ENCODE measurements around the gene CDCA8. TPM values are rescaled to one million over a fixed set of nuclear protein-coding genes. Genes with fewer than 3 reads are reported as not detected.
"Not testable (repeated sequence)": the region's sequence is repeated elsewhere in the genome, so short reads cannot be mapped to it uniquely, and the experiment has no call there.

CDCA8 gene
- total RNA-seq, 4 donors from 2014 or later, result 0.26 to 0.42 (median 0.40) TPM; not detected in 1

DNA sequence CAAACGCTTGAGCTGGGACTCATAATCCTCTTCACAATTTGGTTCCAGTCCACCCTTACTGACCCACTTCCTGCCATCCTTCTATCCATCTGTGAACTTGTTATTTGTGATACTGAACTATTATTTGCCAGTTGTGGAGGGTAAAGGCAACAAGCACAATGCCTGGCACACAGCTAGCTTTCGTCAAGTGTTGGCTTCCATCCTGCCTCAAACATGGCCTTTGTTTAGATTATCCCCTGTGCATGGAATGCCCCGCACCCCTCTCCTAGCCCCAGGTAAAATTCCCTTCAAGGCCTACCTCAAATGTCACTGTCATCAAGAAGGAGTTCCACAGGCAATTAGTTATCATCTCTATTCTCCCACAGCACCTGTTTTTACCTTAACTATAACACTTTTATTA lies 11.4 kb upstream of the CDCA8 start:
- 76% methylated on average over 3 of the region's 3 CpGs for WGBS
- Histone ChIP-seq H3K4me3 (no peak overlapping the region), H3K27ac (replicated peaks in 1 of 4) (no peak overlapping the region), H3K27me3 (no peaks in the 10 kb centered on the region), H3K9me3 (no peaks in the 10 kb centered on the region), H3K36me3 (peaks cover 25 to 55% (median 34%) of the 10 kb centered on the region in 4 donors), H3K4me1 (peaks cover 0 to 4% (median under 1%) of the 10 kb centered on the region in 4 donors)
- intact Hi-C loops (cut with DNase I), result loop anchor here (10.0 kb wide), 3 partner anchors 124 to 226 kb away; partner anchors contain the start of genes C1orf122, MEAF6 and YRDC
- TF ChIP-seq, protein P1, sequence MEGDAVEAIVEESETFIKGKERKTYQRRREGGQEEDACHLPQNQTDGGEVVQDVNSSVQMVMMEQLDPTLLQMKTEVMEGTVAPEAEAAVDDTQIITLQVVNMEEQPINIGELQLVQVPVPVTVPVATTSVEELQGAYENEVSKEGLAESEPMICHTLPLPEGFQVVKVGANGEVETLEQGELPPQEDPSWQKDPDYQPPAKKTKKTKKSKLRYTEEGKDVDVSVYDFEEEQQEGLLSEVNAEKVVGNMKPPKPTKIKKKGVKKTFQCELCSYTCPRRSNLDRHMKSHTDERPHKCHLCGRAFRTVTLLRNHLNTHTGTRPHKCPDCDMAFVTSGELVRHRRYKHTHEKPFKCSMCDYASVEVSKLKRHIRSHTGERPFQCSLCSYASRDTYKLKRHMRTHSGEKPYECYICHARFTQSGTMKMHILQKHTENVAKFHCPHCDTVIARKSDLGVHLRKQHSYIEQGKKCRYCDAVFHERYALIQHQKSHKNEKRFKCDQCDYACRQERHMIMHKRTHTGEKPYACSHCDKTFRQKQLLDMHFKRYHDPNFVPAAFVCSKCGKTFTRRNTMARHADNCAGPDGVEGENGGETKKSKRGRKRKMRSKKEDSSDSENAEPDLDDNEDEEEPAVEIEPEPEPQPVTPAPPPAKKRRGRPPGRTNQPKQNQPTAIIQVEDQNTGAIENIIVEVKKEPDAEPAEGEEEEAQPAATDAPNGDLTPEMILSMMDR (IDR thresholded peaks at IDR 0.05), result no peak
- no peak for TF ChIP-seq POLR2AphosphoS5 (IDR thresholded peaks at IDR 0.05)
- no peak for TF ChIP-seq POLR2A (IDR thresholded peaks at IDR 0.05; ENCODE audit: low read depth)
- TF ChIP-seq EP300 (IDR thresholded peaks at IDR 0.05), result no peak
- no peak for DNase-seq (ENCODE audit: extremely low spot score)

DNA sequence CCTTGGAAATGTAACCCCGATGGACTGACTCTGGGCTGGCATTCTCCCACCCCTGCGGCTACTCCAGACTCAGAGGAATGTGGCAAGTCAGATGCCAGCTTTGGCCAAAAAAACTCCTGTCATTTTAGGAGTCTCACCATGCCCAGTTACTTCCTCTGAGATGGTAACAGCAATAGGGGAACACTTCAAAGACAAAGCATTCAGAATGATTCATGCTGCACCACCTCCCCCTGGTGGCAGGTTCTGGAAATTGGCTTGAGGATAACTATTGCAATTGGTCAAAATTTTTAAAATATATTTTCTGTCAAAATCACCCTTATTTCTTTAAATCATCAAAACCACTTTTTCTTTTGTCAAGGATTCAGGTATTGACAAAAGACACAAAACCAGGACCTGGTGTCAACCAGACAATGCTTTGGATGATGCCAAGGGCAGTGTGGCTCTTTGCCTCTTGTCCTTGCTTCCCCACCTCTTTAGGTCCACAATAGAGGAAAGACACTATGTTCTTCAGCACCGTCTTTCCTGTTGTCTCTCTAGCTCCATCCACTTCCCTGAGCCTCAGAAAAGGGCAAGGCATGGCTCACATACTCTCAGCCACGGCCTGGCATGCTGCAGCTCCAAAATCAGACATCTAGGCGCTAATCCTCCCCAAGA lies 9.9 kb upstream of the CDCA8 start:
- Histone ChIP-seq H3K27ac (replicated peaks in 1 of 4) (no peak overlapping the region), H3K4me1 (peaks cover 0 to 3% (median 0%) of the 10 kb centered on the region in 4 donors), H3K9me3 (no peaks in the 10 kb centered on the region), H3K4me3 (no peak overlapping the region), H3K36me3 (peaks cover 32 to 70% (median 50%) of the 10 kb centered on the region in 4 donors), H3K27me3 (no peaks in the 10 kb centered on the region)
- 74% methylated on average over 5 of the region's 5 CpGs for WGBS
- intact Hi-C loops (cut with DNase I), result loop anchor here (2.0 to 10.0 kb wide), 4 partner anchors 82 to 228 kb away; partner anchors contain the start of genes C1orf122, MEAF6 and YRDC
- no peak for TF ChIP-seq POLR2A (IDR thresholded peaks at IDR 0.05; ENCODE audit: low read depth)
- TF ChIP-seq, protein P1 (IDR thresholded peaks at IDR 0.05), result peak; percentile 84 to 89 (median 87)
- DNase-seq (ENCODE audit: extremely low spot score), result peak; percentile 94

DNA sequence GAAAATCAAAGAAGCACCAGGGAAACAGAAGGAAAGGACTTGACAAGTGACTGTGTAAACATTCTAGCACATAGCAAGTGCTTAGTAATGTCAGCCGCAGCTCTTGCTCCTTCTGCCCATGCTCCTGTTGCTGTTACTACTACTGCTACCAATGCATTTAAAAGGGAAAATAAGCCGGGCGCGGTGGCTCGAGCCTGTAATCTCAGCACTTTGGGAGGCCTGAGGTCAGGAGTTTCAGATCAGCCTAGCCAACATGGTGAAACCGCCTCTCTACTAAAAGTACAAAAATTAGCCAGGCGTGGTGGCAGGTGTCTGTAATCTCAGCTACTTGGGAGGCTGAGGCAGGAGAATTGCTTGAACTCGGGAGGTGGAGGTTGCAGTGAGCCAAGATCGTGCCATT lies 8.1 kb upstream of the CDCA8 start:
- intact Hi-C loops (cut with DNase I), result loop anchor here (10.0 kb wide), 3 partner anchors 121 to 229 kb away; partner anchors contain the start of genes C1orf122, MEAF6 and YRDC
- H3K9me3 ChIP-seq; H3K27ac ChIP-seq (replicated peaks in 1 of 4); H3K27me3 ChIP-seq; DNase-seq (ENCODE audit: extremely low spot score); H3K4me3 ChIP-seq: not testable (repeated sequence)
- 88% methylated on average over 9 of the region's 9 CpGs for WGBS
- H3K4me1 ChIP-seq, result peaks cover 5 to 18% (median 12%) of the 10 kb centered on the region in 4 donors
- H3K36me3 ChIP-seq, result peaks cover 32 to 78% (median 57%) of the 10 kb centered on the region in 4 donors

DNA sequence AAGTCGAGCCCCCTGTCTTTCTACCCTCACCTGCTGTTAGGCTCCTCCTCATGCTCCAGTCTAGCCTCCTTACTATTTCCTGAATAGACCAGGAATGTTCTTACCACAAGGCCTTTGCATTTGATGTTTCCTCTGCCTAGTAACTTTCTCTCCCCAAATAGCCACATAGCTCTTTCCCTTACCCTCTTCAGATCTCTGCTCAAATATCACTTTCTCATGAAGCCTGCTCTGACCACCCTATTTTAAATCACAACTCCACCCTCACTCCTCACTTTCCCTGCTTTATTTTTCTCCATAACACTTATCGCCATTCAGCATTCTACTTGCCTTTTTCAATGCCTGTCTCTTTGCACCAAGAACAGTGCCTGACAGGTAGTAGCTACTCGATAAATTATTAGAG lies 6.6 kb upstream of the CDCA8 start:
- no peak overlapping the region for H3K27ac ChIP-seq (replicated peaks in 1 of 4)
- H3K36me3 ChIP-seq, result peaks cover 32 to 70% (median 57%) of the 10 kb centered on the region in 4 donors
- peaks cover 14 to 28% (median 24%) of the 10 kb centered on the region in 4 donors for H3K4me1 ChIP-seq
- no peak for TF ChIP-seq POLR2AphosphoS5 (IDR thresholded peaks at IDR 0.05)
- TF ChIP-seq, protein P1 (IDR thresholded peaks at IDR 0.05), result no peak
- TF ChIP-seq EP300 (IDR thresholded peaks at IDR 0.05), result no peak
- no peak for TF ChIP-seq POLR2A (IDR thresholded peaks at IDR 0.05; ENCODE audit: low read depth)
- no peaks in the 10 kb centered on the region for H3K27me3 ChIP-seq
- no peaks in the 10 kb centered on the region for H3K9me3 ChIP-seq
- intact Hi-C loops (cut with DNase I), result loop anchor here (10.0 kb wide), 3 partner anchors 119 to 231 kb away; partner anchors contain the start of genes C1orf122, MEAF6 and YRDC
- DNase-seq (ENCODE audit: extremely low spot score), result no peak
- no peak overlapping the region for H3K4me3 ChIP-seq
- WGBS, result 89% methylated on average over 3 of the region's 3 CpGs

DNA sequence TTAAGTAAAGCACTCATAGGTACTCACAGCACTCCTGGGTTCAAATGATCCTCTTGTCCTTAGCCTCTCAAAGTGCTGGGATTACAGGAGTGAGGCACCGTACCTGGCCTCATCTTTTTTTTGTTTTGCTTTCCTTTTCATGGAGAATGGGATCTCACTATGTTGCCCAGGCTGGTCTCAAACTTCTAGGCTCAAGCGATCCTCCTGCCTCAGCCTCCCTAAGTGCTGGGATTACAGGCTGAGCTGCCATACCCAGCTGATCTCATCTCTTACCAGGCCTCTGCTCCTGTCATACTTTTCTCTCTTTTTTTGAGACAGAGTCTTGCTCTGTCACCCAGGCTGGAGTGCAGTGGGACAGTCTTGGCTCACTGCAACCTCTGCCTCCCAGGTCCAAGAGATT lies 4.6 kb upstream of the CDCA8 start:
- intact Hi-C loops (cut with DNase I), result loop anchor here (10.0 kb wide), 3 partner anchors 117 to 233 kb away; partner anchors contain the start of genes C1orf122, MEAF6 and YRDC
- not testable (repeated sequence) for H3K27ac ChIP-seq (replicated peaks in 1 of 4); H3K27me3 ChIP-seq; H3K4me3 ChIP-seq; H3K9me3 ChIP-seq; DNase-seq (ENCODE audit: extremely low spot score)
- peaks cover 26 to 41% (median 36%) of the 10 kb centered on the region in 4 donors for H3K4me1 ChIP-seq
- WGBS, result 85% methylated on average over 2 of the region's 2 CpGs
- peaks cover 32 to 55% (median 54%) of the 10 kb centered on the region in 4 donors for H3K36me3 ChIP-seq

Measured in esophagus muscularis mucosa (tissue), 4 donors.